ENCODE data around the gene MCF2L. TPM values are rescaled to one million over a fixed set of nuclear protein-coding genes. Genes with fewer than 3 reads are reported as not detected.

Gene MCF2L
- total RNA-seq, 2 experiments from 2014 or later = 1.6 to 2.8 TPM

DNA sequence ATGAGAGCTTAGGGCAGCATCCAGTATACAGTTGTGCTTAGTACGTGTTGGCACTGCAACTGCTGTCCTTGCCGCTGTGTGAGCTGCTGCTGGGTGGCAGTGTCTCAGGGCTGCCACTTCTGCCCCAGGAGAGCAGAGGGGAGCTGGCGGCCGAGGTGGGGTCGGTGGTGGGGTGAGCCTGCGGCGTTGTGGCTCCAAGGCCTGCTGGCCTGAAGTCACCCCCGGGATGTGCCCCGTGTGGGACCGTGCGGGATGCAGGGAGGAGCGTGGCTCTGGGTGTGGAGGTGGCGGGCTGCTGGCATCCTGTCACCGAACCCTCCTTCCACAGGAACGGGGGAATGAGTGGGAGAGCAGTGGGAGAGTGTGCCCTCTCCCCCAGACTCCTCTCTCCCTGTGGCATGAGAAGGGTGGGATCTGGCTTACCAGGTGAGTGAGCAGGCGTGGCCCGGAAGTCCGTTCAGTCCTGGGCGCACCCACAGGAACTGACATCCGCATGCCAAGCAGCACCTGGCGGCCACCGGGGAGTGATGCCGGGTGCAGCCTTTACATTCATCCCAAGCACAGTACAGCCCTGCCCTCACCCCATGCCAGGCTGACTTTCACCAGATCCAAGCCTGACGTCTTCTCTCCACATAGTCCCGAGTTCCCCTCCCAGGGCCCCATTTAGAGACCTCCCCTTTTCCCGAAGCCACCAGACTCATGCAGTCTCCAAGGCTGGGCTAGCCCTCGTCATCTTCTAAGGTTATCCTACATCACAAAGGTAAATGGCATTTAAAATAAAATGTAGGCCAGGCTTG lies 26.6 kb downstream of the MCF2L start:
- no peak overlapping the region for H3K27ac Mint-ChIP-seq
- ATAC-seq (no peak), DNase-seq (no peak)
- no peaks in the 10 kb centered on the region for H3K27me3 Mint-ChIP-seq
- CTCF ChIA-PET = no interaction called here
- no peaks in the 10 kb centered on the region for H3K36me3 Mint-ChIP-seq
- H3K4me3 Mint-ChIP-seq = no peak overlapping the region
- no peaks in the 10 kb centered on the region for H3K9me3 Mint-ChIP-seq (ENCODE audit: low read depth)
- H3K4me1 Mint-ChIP-seq = no peaks in the 10 kb centered on the region

DNA sequence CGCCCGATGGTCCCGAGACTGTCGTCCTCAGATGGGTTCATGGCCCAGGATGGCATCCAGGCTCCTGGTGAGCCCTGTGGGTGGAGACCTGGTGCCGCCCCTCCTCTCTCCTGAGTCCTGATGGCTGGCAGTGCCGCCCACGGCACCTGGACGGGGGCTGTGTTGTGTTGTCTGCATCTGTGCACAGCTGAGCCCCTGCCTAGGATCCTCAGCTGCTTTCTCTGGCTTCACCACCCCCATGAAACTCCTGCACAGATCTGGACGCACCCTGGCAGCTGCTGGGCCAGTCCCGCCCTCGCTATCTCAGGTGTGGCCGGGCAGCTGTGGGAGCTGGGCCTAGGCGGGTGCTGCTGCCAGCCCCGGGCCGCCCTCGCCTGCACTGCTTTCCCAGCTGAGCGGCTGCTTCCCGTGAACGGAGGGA lies 27.7 kb downstream of the MCF2L start:
- CTCF ChIA-PET = interaction anchor here (0.6 to 1.4 kb wide), 3 partner anchors 26 to 391 kb away, joined by 3 to 4 read pairs (median 3); no protein-coding TSS in a partner anchor
- DNase-seq (no peak), ATAC-seq (no peak)
- no peak overlapping the region for H3K27ac Mint-ChIP-seq
- no peak overlapping the region for H3K4me3 Mint-ChIP-seq
- H3K4me1 Mint-ChIP-seq = no peaks in the 10 kb centered on the region
- no peaks in the 10 kb centered on the region for H3K36me3 Mint-ChIP-seq
- peaks cover 6% of the 10 kb centered on the region for H3K27me3 Mint-ChIP-seq
- no peaks in the 10 kb centered on the region for H3K9me3 Mint-ChIP-seq (ENCODE audit: low read depth)

DNA sequence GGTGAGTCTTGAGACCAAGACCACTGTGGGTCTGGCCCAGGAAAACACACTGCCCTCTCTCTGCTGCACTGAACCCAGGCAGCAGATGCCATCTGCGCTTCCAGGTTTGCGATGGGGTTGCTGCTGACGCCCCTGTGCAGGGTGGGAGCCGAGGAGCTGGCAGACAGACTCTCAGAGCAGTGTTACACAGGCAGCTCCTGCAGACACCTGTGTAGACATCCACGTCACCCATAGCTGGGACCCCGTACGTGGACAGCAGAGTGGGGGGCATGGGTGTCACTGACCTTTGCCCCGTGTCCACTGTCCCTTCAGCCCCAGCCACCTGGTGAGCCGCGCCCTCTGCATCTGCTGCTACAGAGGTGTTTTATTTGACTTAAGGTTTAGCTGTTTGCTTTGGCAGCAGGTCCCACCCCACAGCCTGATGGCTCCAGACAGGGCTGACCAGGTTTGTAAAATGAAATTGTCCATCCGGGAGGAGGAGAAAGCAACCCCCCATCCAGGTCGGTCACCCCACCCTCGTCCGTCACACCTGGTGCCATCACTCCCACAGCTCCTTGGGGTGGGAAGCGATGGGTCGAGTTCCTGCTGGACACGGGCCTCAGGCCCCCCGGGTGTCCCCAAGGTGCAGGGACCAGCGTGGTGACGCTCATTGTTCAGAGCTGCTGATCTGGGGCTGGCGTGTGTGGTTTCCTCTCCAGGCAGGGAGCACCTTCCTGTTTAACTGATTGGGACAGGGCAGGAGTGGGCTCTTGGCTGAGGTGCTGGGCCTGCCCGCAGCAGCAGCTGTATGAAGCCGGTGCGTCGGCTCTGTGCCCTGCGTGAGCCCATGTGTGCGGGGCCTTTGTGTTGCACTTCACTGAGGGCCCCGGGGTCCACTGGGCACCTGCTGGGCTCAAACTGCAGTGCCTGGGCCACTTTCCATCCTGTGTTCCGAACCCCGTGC lies 28.4 kb downstream of the MCF2L start:
- H3K36me3 Mint-ChIP-seq = no peaks in the 10 kb centered on the region
- H3K4me1 Mint-ChIP-seq = no peaks in the 10 kb centered on the region
- no peak overlapping the region for H3K27ac Mint-ChIP-seq
- no peaks in the 10 kb centered on the region for H3K9me3 Mint-ChIP-seq (ENCODE audit: low read depth)
- no peak overlapping the region for H3K4me3 Mint-ChIP-seq
- CTCF ChIA-PET = interaction anchor here (0.6 to 1.4 kb wide), 3 partner anchors 27 to 390 kb away, joined by 3 to 4 read pairs (median 3); no protein-coding TSS in a partner anchor
- DNase-seq (no peak), ATAC-seq (no peak)
- H3K27me3 Mint-ChIP-seq = peaks cover 9% of the 10 kb centered on the region

DNA sequence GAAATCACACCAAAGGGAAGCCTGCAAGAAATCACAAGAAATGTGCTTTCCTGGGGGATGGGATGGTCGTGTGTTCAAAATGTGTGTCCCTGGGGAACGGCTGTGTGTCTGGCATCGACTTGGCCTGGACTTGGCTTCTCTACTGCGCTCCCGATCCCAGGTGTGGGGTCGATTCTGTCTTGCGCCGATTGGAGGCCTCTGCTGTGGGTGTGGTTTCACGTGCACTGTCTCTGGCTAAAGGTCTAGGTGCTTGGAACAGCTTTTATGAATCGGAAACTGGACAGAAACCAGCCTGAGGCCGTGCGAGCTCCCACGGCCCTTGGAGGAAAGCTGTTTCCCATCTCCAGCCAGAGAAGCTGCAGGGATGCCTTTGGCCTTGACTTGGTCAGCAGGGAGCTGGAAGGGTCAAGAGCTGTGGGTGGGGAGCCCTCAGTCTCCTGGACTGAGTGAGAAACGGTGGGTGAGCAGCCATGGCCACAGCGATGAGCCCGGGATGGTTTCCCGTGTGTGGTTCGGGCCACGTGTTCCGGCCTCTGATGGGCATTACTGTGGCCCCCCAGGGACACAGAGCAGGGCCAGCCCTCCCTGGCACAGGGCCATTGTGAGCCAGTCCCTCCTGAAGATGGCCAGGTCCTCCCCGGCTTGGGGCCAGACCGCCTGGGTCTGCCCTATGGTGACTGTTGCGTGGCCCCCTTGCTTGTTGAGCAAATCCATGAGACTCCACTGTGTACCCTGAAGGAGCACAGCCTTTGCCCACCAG lies 29.7 kb downstream of the MCF2L start:
- Mint-ChIP-seq H3K4me1 (no peaks in the 10 kb centered on the region), H3K27me3 (peaks cover 11% of the 10 kb centered on the region), H3K27ac (no peak overlapping the region), H3K36me3 (no peaks in the 10 kb centered on the region), H3K4me3 (no peak overlapping the region), H3K9me3 (ENCODE audit: low read depth) (no peaks in the 10 kb centered on the region)
- ATAC-seq = no peak
- DNase-seq = no peak
- CTCF ChIA-PET = no interaction called here

DNA sequence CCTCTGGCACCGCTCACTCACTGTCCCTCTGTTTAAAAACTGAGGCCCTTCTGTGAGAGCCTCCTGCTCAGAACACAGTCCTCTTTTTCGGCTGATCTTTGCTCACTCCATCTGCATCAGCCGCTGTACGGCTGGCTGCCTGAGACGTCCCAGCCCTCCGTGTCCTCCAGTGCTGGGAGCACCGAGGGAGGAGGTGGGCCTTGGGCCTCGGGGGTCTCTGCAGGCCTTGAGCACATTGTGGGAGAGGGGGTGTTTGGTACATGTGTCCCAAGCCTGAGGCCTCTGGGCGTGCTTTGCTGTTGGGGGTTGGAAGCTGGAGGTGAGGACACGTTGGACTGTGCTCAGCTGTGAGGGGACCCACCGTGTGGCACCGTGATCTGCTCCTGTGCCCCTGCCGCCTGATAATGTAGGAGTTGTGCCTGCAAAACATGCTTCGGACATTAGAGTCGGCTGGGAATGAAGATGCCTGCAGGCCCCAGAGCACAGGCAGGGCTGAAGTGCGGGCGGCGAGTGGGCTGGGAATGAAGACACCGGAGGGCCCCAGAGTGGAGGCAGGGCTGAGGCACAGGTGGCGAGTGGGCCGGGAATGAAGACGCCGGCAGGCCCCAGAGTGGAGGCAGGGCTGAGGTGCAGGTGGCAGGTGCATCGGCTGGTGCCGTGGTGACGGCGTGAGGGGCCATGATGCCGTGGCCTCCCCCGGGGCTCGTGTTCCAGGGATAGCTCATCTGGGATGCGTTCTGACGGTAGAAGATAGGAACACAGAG lies 30.6 kb downstream of the MCF2L start:
- DNase-seq = no peak
- Mint-ChIP-seq H3K4me3 (no peak overlapping the region), H3K9me3 (ENCODE audit: low read depth) (no peaks in the 10 kb centered on the region), H3K4me1 (no peaks in the 10 kb centered on the region), H3K27me3 (peaks cover 11% of the 10 kb centered on the region), H3K27ac (no peak overlapping the region), H3K36me3 (no peaks in the 10 kb centered on the region)
- CTCF ChIA-PET = no interaction called here
- no peak for ATAC-seq

DNA sequence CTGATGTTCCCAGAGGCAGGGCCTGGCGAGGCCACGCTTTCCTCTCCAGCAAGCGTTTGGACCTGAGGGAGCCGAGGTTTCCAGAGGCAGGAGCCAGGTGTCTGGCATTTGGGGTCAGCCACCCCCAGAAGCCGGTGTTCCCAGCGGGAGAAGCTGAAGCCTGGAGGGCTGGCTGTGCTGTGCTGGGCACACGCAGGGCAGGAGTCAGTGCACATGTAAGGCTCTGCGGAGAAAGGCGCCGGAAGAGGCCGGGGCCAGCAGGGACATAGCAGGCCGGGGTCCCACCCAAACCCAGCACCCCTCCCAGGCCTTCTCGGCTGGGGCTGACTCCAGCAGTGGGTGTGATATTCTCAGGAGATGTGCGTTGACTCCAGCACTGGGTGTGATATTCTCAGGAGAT lies 31.6 kb downstream of the MCF2L start:
- H3K4me1 Mint-ChIP-seq = peaks cover 2% of the 10 kb centered on the region
- H3K4me3 Mint-ChIP-seq = no peak overlapping the region
- peaks cover 14% of the 10 kb centered on the region for H3K27me3 Mint-ChIP-seq
- no peaks in the 10 kb centered on the region for H3K9me3 Mint-ChIP-seq (ENCODE audit: low read depth)
- CTCF ChIA-PET = interaction anchor here (0.5 kb wide), 1 partner anchor 299 kb away, joined by 3 read pairs; no protein-coding TSS in a partner anchor
- no peak for ATAC-seq
- no peak overlapping the region for H3K27ac Mint-ChIP-seq
- peaks cover 3% of the 10 kb centered on the region for H3K36me3 Mint-ChIP-seq
- no peak for DNase-seq

GRCh38 chr13:113001241-113002140 lies 32.5 kb downstream of the MCF2L start:
- H3K27ac Mint-ChIP-seq = no peak overlapping the region
- peaks cover 14% of the 10 kb centered on the region for H3K27me3 Mint-ChIP-seq
- DNase-seq (no peak), ATAC-seq (no peak)
- no peaks in the 10 kb centered on the region for H3K9me3 Mint-ChIP-seq (ENCODE audit: low read depth)
- H3K36me3 Mint-ChIP-seq = peaks cover 3% of the 10 kb centered on the region
- CTCF ChIA-PET = interaction anchor here (0.5 kb wide), 1 partner anchor 298 kb away, joined by 3 read pairs; no protein-coding TSS in a partner anchor
- no peak overlapping the region for H3K4me3 Mint-ChIP-seq
- H3K4me1 Mint-ChIP-seq = peaks cover 3% of the 10 kb centered on the region

- DNase-seq (no peak), ATAC-seq (no peak)
- H3K9me3 Mint-ChIP-seq (ENCODE audit: low read depth) = no peaks in the 10 kb centered on the region
- H3K4me3 Mint-ChIP-seq = no peak overlapping the region
- peaks cover 3% of the 10 kb centered on the region for H3K4me1 Mint-ChIP-seq
- H3K27me3 Mint-ChIP-seq = peaks cover 14% of the 10 kb centered on the region
- CTCF ChIA-PET = no interaction called here
- peaks cover 3% of the 10 kb centered on the region for H3K36me3 Mint-ChIP-seq
- no peak overlapping the region for H3K27ac Mint-ChIP-seq
Measured at GRCh38 chr13:113002206-113002912, 33.3 kb downstream of the MCF2L start.

GRCh38 chr13:113002913-113003290 lies 33.9 kb downstream of the MCF2L start:
- peaks cover 3% of the 10 kb centered on the region for H3K36me3 Mint-ChIP-seq
- no peak overlapping the region for H3K4me3 Mint-ChIP-seq
- H3K27me3 Mint-ChIP-seq = peaks cover 14% of the 10 kb centered on the region
- H3K4me1 Mint-ChIP-seq = peaks cover 3% of the 10 kb centered on the region
- H3K9me3 Mint-ChIP-seq (ENCODE audit: low read depth) = no peaks in the 10 kb centered on the region
- ATAC-seq (no peak), DNase-seq (no peak)
- CTCF ChIA-PET = no interaction called here
- no peak overlapping the region for H3K27ac Mint-ChIP-seq

DNA sequence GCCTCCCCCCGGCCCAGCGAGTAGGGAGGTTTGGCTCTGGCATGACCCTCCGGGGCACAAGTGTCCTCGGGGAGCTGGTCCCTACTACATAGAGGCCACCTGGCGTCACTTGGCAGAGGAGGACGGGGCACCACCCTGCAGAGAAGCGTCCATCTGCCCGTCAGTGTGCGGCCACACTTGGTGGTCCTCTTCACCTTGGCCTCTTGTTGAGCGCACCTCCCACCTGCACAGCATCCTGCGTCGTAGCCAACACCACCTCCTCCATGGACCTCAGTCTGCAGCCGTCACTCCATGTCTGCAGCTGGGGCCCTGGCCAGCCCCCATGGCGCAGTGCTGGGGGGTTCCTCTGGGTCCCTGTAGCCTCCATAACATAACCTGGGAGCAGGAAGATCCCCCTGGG lies 35.1 kb downstream of the MCF2L start:
- DNase-seq (no peak), ATAC-seq (no peak)
- Mint-ChIP-seq H3K27ac (no peak overlapping the region), H3K4me1 (peaks cover 3% of the 10 kb centered on the region), H3K4me3 (no peak overlapping the region), H3K36me3 (peaks cover 3% of the 10 kb centered on the region), H3K27me3 (peaks cover 14% of the 10 kb centered on the region), H3K9me3 (ENCODE audit: low read depth) (no peaks in the 10 kb centered on the region)
- CTCF ChIA-PET = no interaction called here

DNA sequence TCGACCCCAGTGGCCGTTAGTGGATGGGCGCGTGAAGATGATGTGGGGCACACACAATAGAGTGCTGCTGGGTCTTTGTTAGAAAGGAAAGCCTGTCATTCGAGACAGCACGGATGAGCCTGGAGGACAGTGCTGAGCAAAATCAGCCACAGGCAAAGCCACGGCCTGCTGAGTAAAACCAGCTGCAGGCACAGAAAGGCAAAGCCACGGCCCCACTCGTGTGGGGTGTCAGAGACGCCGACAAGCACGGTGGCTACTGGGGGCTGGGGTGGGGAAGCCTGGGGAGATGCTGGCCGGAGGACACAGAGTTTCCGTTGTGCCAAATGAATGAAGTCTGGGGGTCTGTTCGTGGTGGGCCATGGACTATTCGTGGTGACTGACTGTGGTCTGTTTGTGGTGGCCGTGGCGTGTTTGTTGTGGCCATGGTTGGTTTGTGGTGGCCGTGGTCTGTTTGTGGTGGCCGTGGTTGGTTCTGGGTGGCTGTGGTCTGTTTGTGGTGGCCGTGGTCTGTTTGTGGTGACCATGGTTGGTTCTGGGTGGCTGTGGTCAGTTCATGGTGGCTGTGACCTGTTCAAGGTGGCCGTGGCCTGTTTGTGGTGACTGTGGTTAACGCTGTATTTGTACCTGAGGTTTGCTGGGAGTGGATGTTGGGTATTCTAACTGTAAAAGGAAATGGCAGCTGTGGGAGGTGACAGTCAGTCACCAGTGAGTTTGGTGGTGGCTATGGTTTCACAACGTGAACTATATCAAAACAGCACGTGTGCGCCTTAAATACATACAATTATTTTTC lies 36.3 kb downstream of the MCF2L start:
- Mint-ChIP-seq H3K9me3 (ENCODE audit: low read depth) (no peaks in the 10 kb centered on the region), H3K36me3 (peaks cover 3% of the 10 kb centered on the region), H3K4me3 (peak overlapping the region; percentile 46), H3K27me3 (peaks cover 14% of the 10 kb centered on the region), H3K4me1 (peaks cover 3% of the 10 kb centered on the region), H3K27ac (peak overlapping the region; percentile 79)
- ATAC-seq (no peak), DNase-seq (no peak)
- CTCF ChIA-PET = interaction anchor here (1.1 kb wide), 1 partner anchor 24 kb away, joined by 3 read pairs; no protein-coding TSS in a partner anchor
